ENCODE results near the gene CEACAM20. TPM values are rescaled to one million over a fixed set of nuclear protein-coding genes. Genes with fewer than 3 reads are reported as not detected.

Gene CEACAM20
- total RNA-seq, 1 experiment from 2014 or later: not detected

GRCh38 chr19:44539991-44540390 is 10.5 kb upstream of the CEACAM20 start:
- no peaks in the 10 kb centered on the region for H3K79me2 ChIP-seq (ENCODE audit: insufficient read depth, low read length)
- no peak for ATAC-seq
- no peak overlapping the region for H3K27ac ChIP-seq (ENCODE audit: low read depth, low read length)
- H2AFZ ChIP-seq (ENCODE audit: low read depth, low read length, poor library complexity, severe bottlenecking): no peak overlapping the region
- H3K36me3 ChIP-seq (ENCODE audit: control insufficient read depth in 1 of 2, insufficient read depth in 2 of 2, low read length in 2 of 2): no peaks in the 10 kb centered on the region
- H3K4me1 ChIP-seq (ENCODE audit: control insufficient read depth in 1 of 2, insufficient read depth in 2 of 2, low read length in 2 of 2): no peaks in the 10 kb centered on the region
- ChIA-PET POLR2A (no interaction called here), CTCF (interaction anchor here (1.1 kb wide), 1 partner anchor 12 kb away, joined by 3 read pairs; no protein-coding TSS in a partner anchor), RAD21 (ENCODE audit: low non-redundant PET in 1 of 2, low total read pairs in 2 of 2, uncharacterized antibody in 2 of 2, unreplicated experiment in 2 of 2) (no interaction called here)
- TF ChIP-seq CTCF (IDR thresholded peaks at IDR 0.05 in 2 of 3, conservative IDR thresholded peaks at IDR 0.05 in 1 of 3; ENCODE audit: borderline replicate concordance in 1 of 3, insufficient read depth in 1 of 3, low read depth in 2 of 3, low read length in 2 of 3) (no peak), YY1 (IDR thresholded peaks at IDR 0.05; ENCODE audit: extremely low read depth, insufficient replicate concordance, low read depth, low read length) (no peak), ZNF274 (IDR thresholded peaks at IDR 0.05; ENCODE audit: low read depth, low read length) (no peak), ZFX (IDR thresholded peaks at IDR 0.05) (no peak), ZBTB33 (IDR thresholded peaks at IDR 0.05; ENCODE audit: extremely low read depth, insufficient replicate concordance, low read length) (no peak), SIN3A (IDR thresholded peaks at IDR 0.05; ENCODE audit: low read depth) (no peak)
- H3K9ac ChIP-seq (ENCODE audit: low read length): no peak overlapping the region
- H3K4me2 ChIP-seq (ENCODE audit: low read length): no peak overlapping the region
- H3K27me3 ChIP-seq (ENCODE audit: insufficient read depth, low read length): no peaks in the 10 kb centered on the region
- H4K20me1 ChIP-seq (ENCODE audit: insufficient read depth): no peaks in the 10 kb centered on the region
- H3K9me2 ChIP-seq (ENCODE audit: insufficient read depth): no peaks in the 10 kb centered on the region
- H3K9me3 ChIP-seq (ENCODE audit: control insufficient read depth in 1 of 2, insufficient read depth in 1 of 2, low read depth in 1 of 2, low read length in 2 of 2): no peaks in the 10 kb centered on the region
- DNase-seq (ENCODE audit: low read depth, low spot score): no peak
- BruUV-seq (replicated peaks): no TSS peak
- intact Hi-C loops (cut with micrococcal nuclease): no loop called here
- H3K4me3 ChIP-seq (replicated peaks in 1 of 2; ENCODE audit: low read depth in 1 of 2, low read length in 2 of 2): no peak overlapping the region
